ENCODE measurements around the gene GPR157.
A peak's percentile ranks its signal among the peaks of the same experiment; 100 is the strongest.

Gene GPR157

GRCh38 chr1:9128520-9129265 lies at the start of gene GPR157:
Gene GPR157, minus strand, starts transcription at chr1:9129102. Its CDS starts 75 bp downstream, at chr1:9129027.
- Histone ChIP-seq H3K27me3 (ENCODE audit: insufficient read depth, poor library complexity, severe bottlenecking) (no peaks in the 10 kb centered on the region), H3K27ac (ENCODE audit: poor library complexity, severe bottlenecking) (peak within 1 kb of the TSS; percentile 55), H3K9me3 (ENCODE audit: severe bottlenecking) (no peaks in the 10 kb centered on the region), H3K36me3 (ENCODE audit: low read depth) (no peaks in the 10 kb centered on the region), H3K4me1 (ENCODE audit: insufficient read depth, poor library complexity, severe bottlenecking) (peaks cover 8% of the 10 kb centered on the region), H3K4me3 (ENCODE audit: severe bottlenecking) (peak within 1 kb of the TSS; percentile 69)
- TF ChIP-seq, protein P1, sequence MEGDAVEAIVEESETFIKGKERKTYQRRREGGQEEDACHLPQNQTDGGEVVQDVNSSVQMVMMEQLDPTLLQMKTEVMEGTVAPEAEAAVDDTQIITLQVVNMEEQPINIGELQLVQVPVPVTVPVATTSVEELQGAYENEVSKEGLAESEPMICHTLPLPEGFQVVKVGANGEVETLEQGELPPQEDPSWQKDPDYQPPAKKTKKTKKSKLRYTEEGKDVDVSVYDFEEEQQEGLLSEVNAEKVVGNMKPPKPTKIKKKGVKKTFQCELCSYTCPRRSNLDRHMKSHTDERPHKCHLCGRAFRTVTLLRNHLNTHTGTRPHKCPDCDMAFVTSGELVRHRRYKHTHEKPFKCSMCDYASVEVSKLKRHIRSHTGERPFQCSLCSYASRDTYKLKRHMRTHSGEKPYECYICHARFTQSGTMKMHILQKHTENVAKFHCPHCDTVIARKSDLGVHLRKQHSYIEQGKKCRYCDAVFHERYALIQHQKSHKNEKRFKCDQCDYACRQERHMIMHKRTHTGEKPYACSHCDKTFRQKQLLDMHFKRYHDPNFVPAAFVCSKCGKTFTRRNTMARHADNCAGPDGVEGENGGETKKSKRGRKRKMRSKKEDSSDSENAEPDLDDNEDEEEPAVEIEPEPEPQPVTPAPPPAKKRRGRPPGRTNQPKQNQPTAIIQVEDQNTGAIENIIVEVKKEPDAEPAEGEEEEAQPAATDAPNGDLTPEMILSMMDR (IDR thresholded peaks at IDR 0.05; ENCODE audit: poor library complexity, severe bottlenecking), result peak; percentile 18
- DNase-seq (ENCODE audit: low spot score), result peak; percentile 87
- peak; percentile 65 for ATAC-seq (ENCODE audit: low read depth)

DNA sequence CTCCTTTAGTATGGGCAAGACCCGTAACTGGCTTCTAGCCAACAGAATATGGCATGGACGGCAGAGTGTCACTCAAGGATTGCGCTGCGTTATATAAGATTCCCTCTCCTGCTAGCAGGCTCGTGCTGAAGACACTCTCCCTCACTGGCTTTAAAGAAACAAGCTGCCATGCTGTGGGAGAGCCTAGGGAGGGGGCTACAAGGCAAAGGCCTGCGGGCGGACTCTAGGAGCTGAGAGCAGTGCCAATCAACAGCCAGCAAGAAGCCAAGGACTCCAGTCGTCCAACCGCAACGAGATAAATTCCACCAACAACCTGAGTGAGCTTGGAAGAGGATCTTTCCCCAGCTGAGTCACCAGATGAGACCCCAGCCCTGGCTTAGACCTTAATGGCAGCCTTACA lies 45.9 kb upstream of the GPR157 start:
- H3K4me1 ChIP-seq (ENCODE audit: insufficient read depth, poor library complexity, severe bottlenecking), result no peaks in the 10 kb centered on the region
- H3K36me3 ChIP-seq (ENCODE audit: low read depth), result no peaks in the 10 kb centered on the region; the same call in 1 of the 2 replicates
- no peak for ATAC-seq (ENCODE audit: low read depth)
- H3K4me3 ChIP-seq (ENCODE audit: severe bottlenecking), result no peak overlapping the region
- H3K27me3 ChIP-seq (ENCODE audit: insufficient read depth, poor library complexity, severe bottlenecking), result no peaks in the 10 kb centered on the region
- TF ChIP-seq, protein P1 (IDR thresholded peaks at IDR 0.05; ENCODE audit: poor library complexity, severe bottlenecking), result no peak
- no peak for DNase-seq (ENCODE audit: low spot score)
- no peaks in the 10 kb centered on the region for H3K9me3 ChIP-seq (ENCODE audit: severe bottlenecking)
- H3K27ac ChIP-seq (ENCODE audit: poor library complexity, severe bottlenecking), result no peak overlapping the region

GRCh38 chr1:9174243-9174642 lies 45.3 kb upstream of the GPR157 start:
- Histone ChIP-seq H3K9me3 (ENCODE audit: severe bottlenecking) (no peaks in the 10 kb centered on the region), H3K27me3 (ENCODE audit: insufficient read depth, poor library complexity, severe bottlenecking) (no peaks in the 10 kb centered on the region), H3K4me3 (ENCODE audit: severe bottlenecking) (no peak overlapping the region), H3K27ac (ENCODE audit: poor library complexity, severe bottlenecking) (no peak overlapping the region), H3K4me1 (ENCODE audit: insufficient read depth, poor library complexity, severe bottlenecking) (no peaks in the 10 kb centered on the region), H3K36me3 (ENCODE audit: low read depth) (no peaks in the 10 kb centered on the region; the same call in 1 of the 2 replicates)
- ATAC-seq (ENCODE audit: low read depth) (no peak), DNase-seq (ENCODE audit: low spot score) (no peak)
- TF ChIP-seq, protein P1 (IDR thresholded peaks at IDR 0.05; ENCODE audit: poor library complexity, severe bottlenecking), result no peak

- no peak for ATAC-seq (ENCODE audit: low read depth)
Observed at GRCh38 chr1:9169601-9170137, 40.8 kb upstream of the GPR157 start.

More at GRCh38 chr1:9169601-9170137, 40.8 kb upstream of the GPR157 start:
- H3K36me3 ChIP-seq (ENCODE audit: low read depth), result no peaks in the 10 kb centered on the region; the same call in 1 of the 2 replicates
- no peaks in the 10 kb centered on the region for H3K27me3 ChIP-seq (ENCODE audit: insufficient read depth, poor library complexity, severe bottlenecking)
- no peak overlapping the region for H3K4me3 ChIP-seq (ENCODE audit: severe bottlenecking)
- no peaks in the 10 kb centered on the region for H3K4me1 ChIP-seq (ENCODE audit: insufficient read depth, poor library complexity, severe bottlenecking)
- no peak for DNase-seq (ENCODE audit: low spot score)
- TF ChIP-seq, protein P1 (IDR thresholded peaks at IDR 0.05; ENCODE audit: poor library complexity, severe bottlenecking), result no peak
- no peaks in the 10 kb centered on the region for H3K9me3 ChIP-seq (ENCODE audit: severe bottlenecking)
- H3K27ac ChIP-seq (ENCODE audit: poor library complexity, severe bottlenecking), result no peak overlapping the region

All from RWPE2 (cell line).